VCaP (cell line): ENCODE results near the gene TTC8.

ENCODE experiments used
- H3K27ac ChIP-seq: fragments of 450-650 bp; 2 replicates; pipeline ENCODE4 v1.5.1; 2017
- TF ChIP-seq, protein P1 (sequence below): fragments of 450-650 bp; conservative IDR thresholded peaks from 2 replicates; pipeline ENCODE4 v1.5.1; 2017; ENCODE audit warnings: mild to moderate bottlenecking, moderate library complexity

TTC8 gene

DNA sequence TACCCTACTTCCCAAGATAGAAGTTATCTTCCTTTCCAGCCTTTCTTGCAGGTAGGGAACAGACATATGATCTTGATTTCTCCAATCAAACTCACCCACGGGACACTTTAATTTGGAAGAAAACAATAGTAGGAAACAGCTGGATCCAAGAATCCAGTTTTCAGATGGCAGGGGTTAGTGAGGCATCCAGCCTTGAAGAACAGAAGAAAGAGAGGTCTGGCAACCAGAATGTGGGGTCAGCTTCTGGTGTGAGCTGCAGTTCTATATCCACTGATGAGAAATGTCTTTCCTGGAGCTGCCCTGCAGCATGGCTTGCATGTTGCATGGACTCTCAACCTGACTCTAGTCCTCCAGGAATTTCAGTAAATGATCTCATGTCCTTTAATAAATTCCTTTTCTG, 83.8 kb downstream of the TTC8 start:
- H3K27ac ChIP-seq, result no peak overlapping the region
- TF ChIP-seq, protein P1, sequence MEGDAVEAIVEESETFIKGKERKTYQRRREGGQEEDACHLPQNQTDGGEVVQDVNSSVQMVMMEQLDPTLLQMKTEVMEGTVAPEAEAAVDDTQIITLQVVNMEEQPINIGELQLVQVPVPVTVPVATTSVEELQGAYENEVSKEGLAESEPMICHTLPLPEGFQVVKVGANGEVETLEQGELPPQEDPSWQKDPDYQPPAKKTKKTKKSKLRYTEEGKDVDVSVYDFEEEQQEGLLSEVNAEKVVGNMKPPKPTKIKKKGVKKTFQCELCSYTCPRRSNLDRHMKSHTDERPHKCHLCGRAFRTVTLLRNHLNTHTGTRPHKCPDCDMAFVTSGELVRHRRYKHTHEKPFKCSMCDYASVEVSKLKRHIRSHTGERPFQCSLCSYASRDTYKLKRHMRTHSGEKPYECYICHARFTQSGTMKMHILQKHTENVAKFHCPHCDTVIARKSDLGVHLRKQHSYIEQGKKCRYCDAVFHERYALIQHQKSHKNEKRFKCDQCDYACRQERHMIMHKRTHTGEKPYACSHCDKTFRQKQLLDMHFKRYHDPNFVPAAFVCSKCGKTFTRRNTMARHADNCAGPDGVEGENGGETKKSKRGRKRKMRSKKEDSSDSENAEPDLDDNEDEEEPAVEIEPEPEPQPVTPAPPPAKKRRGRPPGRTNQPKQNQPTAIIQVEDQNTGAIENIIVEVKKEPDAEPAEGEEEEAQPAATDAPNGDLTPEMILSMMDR, result no peak

DNA sequence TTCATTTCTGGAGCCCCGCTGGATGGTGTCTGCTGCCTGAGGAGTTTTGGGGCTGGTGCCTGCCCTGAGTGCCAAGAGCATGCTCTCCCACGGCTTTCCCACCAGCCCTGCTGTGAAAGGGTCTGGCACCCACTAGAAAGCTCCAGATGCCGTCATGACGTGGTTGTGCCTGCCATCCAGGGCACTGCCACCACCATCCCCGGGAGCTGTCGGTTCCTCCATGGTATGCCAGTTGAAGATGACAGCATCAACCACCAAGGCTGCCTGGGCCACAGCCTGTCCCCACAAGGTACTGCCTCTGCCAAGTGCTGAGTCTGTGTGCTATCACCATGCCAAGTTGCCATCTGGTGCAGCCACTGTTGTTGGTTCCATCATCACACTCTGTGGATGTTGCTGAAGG, 85.9 kb downstream of the TTC8 start:
- H3K27ac ChIP-seq, result no peak overlapping the region
- TF ChIP-seq, protein P1, result no peak

DNA sequence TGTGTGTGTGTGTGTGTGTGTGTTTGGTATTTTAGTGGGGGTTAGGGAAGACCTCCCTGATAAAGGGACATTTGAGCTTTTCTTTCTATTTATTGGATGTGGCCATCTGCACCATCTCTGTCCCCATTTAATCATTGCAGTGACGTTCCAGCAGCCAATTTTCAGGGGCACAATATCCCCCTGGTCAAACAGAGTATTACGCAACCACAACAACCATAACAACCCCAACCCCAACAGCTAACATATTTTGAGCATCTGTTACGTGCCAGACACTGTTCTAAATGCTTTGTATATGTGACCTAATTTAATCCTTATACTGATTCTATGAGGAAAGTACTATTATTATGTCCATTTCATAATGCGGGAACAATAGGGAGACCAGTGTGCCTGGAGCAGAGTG, 87.4 kb downstream of the TTC8 start:
- no peak overlapping the region for H3K27ac ChIP-seq
- TF ChIP-seq, protein P1, result no peak

DNA sequence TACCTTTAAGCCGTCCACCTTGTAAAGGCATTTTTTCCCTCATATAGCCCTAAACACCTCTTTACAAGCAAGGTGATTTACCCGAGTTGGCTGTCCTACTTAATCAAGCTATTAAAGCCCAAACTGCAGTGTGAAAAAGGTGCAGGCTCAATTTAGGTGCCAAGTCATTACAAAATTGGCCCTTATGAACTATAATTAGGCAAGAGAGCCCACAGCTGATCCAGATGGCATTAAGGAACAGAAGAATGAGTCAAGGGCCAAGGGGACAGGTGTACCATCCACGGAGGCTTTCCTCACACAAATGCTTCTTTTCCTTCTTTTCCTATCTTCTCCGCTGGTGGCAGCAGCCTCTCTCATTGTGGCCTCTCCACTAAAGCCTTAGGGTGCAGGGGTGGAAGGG, 90.5 kb downstream of the TTC8 start:
- TF ChIP-seq, protein P1, result no peak
- no peak overlapping the region for H3K27ac ChIP-seq

DNA sequence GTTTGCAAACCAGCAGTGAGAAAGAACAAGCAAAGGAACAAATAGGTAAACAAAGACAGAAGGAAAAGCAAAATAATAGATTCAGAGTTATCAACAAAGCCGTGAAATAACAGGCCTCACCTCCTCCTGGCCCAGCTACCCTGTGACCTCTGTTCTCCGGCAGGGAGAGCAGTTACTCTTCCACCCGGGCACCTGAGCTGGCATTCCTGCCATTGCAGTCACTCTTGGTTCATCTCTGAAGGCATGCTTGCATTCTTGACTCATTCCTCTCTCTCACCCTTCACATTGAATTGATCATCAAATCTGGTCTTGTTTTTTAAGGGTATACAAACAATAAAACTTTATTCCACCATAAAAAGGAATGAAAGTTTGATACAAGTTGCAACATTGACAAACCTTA, 95.1 kb downstream of the TTC8 start:
- TF ChIP-seq, protein P1, result no peak
- no peak overlapping the region for H3K27ac ChIP-seq
